Fibroblast of the aortic adventitia (primary cell): ENCODE data around the gene CMPK1. TPM values are rescaled to one million over a fixed set of nuclear protein-coding genes. Genes with fewer than 3 reads are reported as not detected.
A peak's percentile ranks its signal among the peaks of the same experiment; 100 is the strongest.

Experiments
- DNase-seq: peaks from one replicate; pipeline ENCODE4 v3.0.0-alpha.2; 2010; ENCODE audit warnings: low read depth
- H3K4me3 ChIP-seq: 2 replicates; pipeline ENCODE4 v1.5.1; 2011; ENCODE audit warnings: low read depth, mild to moderate bottlenecking, control low read depth, low read length, moderate library complexity
- total RNA-seq: library from RNA; depleted of rRNA; stranded (reverse); fragments of >200 nt; gene quantifications from 2 replicates; pipeline ENCODE4 v1.2.3, GENCODE V29; 2012; ENCODE audit warnings: low replicate concordance
- TF ChIP-seq, protein P1 (sequence below): IDR thresholded peaks from 2 replicates; pipeline ENCODE4 v1.5.1; 2011; ENCODE audit warnings: mild to moderate bottlenecking, low read length, control low read depth, inconsistent platforms; ENCODE audit not compliant: insufficient read depth

The CMPK1 gene
- total RNA-seq, 1 donor = 138 TPM

DNA sequence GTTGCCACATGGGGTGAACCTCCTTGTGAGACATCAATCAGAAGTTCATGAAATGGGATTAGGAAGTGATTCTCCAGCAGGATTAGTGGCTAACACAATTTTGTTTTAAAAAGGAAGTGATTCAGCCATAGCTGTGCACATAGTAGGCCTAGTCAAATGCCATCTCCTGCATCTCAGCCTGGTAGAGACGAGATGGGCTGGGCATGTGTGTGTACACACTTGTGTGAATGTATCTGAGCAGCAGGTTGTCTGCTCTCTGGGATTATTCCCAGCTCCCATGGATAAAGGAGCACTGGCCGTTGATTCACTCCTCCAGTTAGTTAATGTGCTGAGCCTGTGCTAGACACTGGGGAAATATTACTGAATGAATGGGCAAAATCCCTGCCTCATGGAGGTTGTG, 84.5 kb downstream of the CMPK1 start:
- no peak for DNase-seq
- TF ChIP-seq, protein P1, sequence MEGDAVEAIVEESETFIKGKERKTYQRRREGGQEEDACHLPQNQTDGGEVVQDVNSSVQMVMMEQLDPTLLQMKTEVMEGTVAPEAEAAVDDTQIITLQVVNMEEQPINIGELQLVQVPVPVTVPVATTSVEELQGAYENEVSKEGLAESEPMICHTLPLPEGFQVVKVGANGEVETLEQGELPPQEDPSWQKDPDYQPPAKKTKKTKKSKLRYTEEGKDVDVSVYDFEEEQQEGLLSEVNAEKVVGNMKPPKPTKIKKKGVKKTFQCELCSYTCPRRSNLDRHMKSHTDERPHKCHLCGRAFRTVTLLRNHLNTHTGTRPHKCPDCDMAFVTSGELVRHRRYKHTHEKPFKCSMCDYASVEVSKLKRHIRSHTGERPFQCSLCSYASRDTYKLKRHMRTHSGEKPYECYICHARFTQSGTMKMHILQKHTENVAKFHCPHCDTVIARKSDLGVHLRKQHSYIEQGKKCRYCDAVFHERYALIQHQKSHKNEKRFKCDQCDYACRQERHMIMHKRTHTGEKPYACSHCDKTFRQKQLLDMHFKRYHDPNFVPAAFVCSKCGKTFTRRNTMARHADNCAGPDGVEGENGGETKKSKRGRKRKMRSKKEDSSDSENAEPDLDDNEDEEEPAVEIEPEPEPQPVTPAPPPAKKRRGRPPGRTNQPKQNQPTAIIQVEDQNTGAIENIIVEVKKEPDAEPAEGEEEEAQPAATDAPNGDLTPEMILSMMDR = no peak
- H3K4me3 ChIP-seq = no peak overlapping the region

DNA sequence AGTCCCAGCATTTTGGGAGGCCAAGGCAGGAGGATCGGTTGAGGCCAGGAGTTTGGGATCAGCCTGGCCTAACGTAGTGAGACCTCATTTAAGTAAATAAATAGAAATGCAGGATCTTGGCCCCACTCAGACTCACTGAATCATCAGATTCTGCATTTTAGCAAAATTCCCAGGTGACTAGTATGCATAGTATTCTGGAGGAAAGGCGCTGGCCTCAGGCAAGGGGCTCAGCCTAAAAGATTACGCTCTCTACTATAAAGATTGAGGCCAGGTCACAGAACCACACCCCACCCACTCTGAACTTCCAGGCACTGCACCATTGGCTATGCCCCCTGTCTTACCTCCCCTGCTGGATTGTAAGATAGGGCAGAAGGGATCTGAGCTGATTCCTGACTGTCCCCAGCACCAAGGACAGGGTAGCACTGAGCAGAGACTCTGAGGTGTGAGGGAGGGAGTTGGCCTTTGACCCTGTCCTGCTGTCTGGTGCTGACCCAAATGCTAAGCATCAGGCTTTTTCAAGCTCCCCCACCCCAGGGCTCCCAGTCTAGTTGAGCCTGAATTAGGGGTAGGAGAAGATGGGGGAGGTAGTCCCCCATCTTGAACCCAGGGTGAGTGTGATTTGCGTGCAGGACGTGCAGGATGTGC, 85.2 kb downstream of the CMPK1 start:
- DNase-seq = no peak
- TF ChIP-seq, protein P1 = no peak
- H3K4me3 ChIP-seq = no peak overlapping the region

DNA sequence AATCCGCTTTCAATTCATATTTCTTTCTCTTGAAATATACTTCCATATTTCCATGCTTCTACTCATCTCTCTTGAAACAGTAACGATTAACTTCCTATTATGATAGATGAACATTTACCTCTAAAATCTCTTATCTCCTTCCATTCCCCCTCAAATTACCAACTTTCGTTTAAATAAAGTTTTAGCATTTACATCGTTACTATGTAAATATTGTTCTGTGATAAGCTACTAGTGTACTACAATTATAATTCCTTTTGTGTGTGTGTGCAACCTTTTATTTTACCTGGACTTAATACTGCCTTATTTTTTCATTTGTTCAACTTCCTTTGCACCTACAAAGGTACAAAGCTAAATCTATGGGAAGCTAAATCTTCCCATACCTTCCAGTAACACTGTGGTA, 87.0 kb downstream of the CMPK1 start:
- DNase-seq = no peak
- TF ChIP-seq, protein P1 = no peak

DNA sequence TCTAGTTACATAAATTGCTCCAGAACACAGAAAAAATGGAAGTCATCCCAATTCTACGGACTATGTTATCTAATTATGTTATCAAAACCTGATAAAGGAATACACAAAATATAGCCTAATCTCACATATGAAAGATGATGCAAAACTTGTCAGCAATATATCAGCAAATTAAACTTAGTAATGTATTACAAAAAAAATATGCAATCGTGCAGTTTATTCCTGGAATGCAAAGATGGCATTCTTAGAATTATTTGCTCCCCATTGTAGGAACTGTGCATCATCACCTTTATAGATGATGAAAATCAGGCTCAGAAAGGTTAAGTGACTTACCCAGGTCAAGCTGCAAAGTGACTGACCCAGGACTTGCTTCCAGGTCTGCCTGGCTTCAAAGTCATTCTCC, 90.3 kb downstream of the CMPK1 start:
- DNase-seq = no peak
- TF ChIP-seq, protein P1 = no peak
- no peak overlapping the region for H3K4me3 ChIP-seq

More for the DNA sequence above, 87.0 kb downstream of the CMPK1 start:
- no peak overlapping the region for H3K4me3 ChIP-seq

DNA sequence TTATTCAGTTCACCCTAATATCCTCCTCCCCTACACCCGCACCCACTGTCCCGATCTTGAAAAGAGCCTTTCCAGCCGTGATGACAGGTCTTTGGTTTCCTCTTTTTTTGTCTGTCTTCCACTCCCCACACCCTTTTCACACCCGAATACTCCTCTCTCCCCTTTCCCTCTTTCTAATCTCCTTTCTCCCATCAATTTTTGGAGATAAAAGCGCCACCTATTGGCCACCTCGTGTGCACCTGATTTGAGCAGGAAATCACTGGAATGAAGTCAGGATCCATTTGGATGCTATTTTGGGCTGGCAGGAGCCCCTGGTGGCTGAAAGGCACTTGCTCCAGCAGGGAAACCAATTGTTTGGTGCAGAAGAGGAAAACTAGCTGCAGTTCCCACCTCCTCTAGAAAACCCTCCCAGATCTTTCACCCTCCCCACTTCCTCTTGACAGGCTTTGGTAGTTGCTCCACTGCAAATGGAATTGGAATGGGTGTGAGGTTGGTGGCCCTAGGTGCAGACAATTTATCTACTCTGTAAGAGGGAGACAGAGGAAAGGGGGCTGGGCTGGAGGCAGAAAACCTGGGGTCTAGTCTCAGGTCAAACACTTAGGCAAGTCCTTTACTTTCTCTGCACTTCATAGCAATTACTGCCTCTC, 90.9 kb downstream of the CMPK1 start:
- DNase-seq = peak; percentile 74
- no peak overlapping the region for H3K4me3 ChIP-seq
- TF ChIP-seq, protein P1 = peak; percentile 85

Other genes with a start within 250 kb of the CMPK1 start
- not detected in 2 replicates for gene CYP4A22, start 196.3 kb upstream of the CMPK1 start, total RNA-seq
- not detected in 2 replicates for gene PDZK1IP1, start 143.8 kb upstream of the CMPK1 start, total RNA-seq
- gene TAL1, start 101.6 kb upstream of the CMPK1 start, total RNA-seq = 0.08 and 0.36 TPM in 2 replicates
- gene STIL, start 19.6 kb upstream of the CMPK1 start, total RNA-seq = 3.9 and 29.1 TPM in 2 replicates
- gene FOXE3, start 82.5 kb downstream of the CMPK1 start, total RNA-seq = not detected in 2 replicates
- gene FOXD2, start 104.3 kb downstream of the CMPK1 start, total RNA-seq = under 0.01 and 0.36 TPM in 2 replicates